ENCODE data around the gene CLDN9.

Gene CLDN9

DNA sequence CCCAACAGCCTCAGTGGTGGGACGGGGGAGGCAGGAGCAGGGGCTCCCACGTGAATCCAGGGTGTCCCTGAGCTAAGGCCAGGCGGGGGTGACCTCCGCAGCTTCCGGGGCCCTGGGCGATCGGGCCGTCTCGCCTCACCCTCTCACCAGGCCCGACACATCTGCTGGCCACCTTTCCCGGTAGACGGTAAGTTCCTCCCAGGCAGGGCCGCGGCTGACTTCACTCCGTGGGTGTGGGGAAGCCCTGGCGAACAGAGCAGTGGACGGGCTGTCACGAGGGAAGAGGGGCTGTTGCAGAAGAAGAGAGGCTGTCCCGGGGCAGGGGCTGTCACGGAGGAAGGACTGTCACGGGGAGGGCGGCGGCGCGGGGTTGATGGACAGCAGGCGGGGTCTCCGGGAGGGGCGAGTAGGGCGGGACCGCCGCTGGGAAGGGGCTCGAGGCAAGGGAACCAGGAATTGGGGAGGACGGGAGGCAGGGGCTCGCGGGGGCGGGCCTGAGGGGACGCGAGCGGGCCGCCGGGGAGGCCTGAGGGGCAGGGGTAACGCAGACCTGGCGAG is 33.0 kb upstream of the CLDN9 start:
- peak overlapping the region; percentile 12; the same call in 1 of the 2 replicates for H3K27ac ChIP-seq (ENCODE audit: low read length)
- H2AFZ ChIP-seq (ENCODE audit: low read length), result peak overlapping the region; percentile 57
- peaks cover 7% of the 10 kb centered on the region; the same call in 1 of the 2 replicates for H3F3A ChIP-seq (ENCODE audit: insufficient read depth, low read length)
- no peaks in the 10 kb centered on the region for H4K20me1 ChIP-seq (ENCODE audit: insufficient read depth, low read length)
- no peaks in the 10 kb centered on the region for H3K9me2 ChIP-seq (replicated peaks; ENCODE audit: insufficient read depth, low read length)
- H3K4me2 ChIP-seq (ENCODE audit: low read depth, low read length), result peak overlapping the region; percentile 69
- peak overlapping the region; percentile 96 for H3K9ac ChIP-seq (ENCODE audit: low read length)
- no peaks in the 10 kb centered on the region for H3K36me3 ChIP-seq (replicated peaks; ENCODE audit: insufficient read depth, low read length)
- H3K79me2 ChIP-seq (ENCODE audit: low read length), result peaks cover 27% of the 10 kb centered on the region
- no peak for DNase-seq
- H3K4me1 ChIP-seq (ENCODE audit: low read length), result peaks cover 5% of the 10 kb centered on the region; the same call in 1 of the 2 replicates
- peaks cover 9% of the 10 kb centered on the region for H3K27me3 ChIP-seq (replicated peaks; ENCODE audit: insufficient read depth, low read length)
- no peaks in the 10 kb centered on the region for H3K9me3 ChIP-seq (replicated peaks; ENCODE audit: insufficient read depth, low read length)
- TF ChIP-seq EZH2 (optimal IDR thresholded peaks at IDR 0.05; ENCODE audit: low read depth, low read length) (no peak), EZH2phosphoT487 (IDR thresholded peaks at IDR 0.05; ENCODE audit: low read length) (no peak)
- TF ChIP-seq, protein P1, sequence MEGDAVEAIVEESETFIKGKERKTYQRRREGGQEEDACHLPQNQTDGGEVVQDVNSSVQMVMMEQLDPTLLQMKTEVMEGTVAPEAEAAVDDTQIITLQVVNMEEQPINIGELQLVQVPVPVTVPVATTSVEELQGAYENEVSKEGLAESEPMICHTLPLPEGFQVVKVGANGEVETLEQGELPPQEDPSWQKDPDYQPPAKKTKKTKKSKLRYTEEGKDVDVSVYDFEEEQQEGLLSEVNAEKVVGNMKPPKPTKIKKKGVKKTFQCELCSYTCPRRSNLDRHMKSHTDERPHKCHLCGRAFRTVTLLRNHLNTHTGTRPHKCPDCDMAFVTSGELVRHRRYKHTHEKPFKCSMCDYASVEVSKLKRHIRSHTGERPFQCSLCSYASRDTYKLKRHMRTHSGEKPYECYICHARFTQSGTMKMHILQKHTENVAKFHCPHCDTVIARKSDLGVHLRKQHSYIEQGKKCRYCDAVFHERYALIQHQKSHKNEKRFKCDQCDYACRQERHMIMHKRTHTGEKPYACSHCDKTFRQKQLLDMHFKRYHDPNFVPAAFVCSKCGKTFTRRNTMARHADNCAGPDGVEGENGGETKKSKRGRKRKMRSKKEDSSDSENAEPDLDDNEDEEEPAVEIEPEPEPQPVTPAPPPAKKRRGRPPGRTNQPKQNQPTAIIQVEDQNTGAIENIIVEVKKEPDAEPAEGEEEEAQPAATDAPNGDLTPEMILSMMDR (IDR thresholded peaks at IDR 0.05; ENCODE audit: low read length), result no peak
- H3K4me3 ChIP-seq (ENCODE audit: low read length), result peak overlapping the region; percentile 90

DNA sequence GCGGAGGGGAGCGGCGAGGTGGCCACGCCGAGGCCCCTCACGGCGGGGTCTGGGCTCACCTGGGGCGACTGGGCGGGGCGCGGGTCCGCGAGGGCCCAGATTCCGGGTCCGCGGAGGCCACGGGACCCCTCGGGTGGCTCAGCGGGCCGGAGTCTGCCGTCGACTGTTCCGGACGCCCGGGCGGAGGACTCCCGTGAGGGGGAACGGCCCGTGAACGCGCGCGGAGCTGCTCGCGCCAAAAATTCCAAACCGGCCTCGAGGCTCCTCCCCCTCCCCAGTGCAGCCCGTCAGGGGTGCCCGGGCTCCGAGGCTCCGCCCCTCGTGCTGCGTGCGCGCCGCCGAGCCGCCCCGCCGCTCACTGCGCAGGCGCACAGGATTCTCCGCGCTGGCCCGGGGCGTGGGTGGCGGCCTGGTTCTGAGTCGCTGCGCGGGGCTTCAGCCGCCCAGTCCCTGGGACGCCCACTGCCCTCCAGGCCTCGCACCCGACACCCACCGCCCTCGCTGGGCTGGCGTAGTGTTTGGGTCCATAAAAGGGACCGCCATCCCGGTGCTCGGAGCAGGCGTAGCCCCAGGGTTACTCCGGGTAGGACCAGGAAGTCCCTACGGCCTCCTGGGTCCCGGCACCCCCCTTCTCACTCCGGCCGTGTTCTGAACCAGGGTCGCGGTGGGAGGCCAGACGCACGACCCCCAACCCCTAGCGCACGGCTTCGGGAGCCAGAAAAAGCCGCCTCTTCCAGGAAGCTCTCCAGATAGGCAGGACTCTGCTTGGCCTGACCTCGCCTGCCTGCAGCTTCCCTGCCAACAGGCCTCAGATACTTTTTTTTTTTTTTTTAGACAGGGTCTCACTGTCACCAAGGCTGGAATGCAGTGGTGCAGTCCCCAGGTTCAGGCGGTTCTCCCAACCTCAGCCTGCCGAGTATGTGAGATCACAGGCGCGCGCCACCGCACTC is 32.2 kb upstream of the CLDN9 start, which contains the start of gene PKMYT1:
TSS of gene PKMYT1 (minus strand) at position 220 of the 950 bp plus-strand sequence. CDS start 789 bp downstream, outside the sequence.
- no peaks in the 10 kb centered on the region for H3K9me3 ChIP-seq (replicated peaks; ENCODE audit: insufficient read depth, low read length)
- no peaks in the 10 kb centered on the region for H4K20me1 ChIP-seq (ENCODE audit: insufficient read depth, low read length)
- peak within 1 kb of the TSS; percentile 96 for H3K4me2 ChIP-seq (ENCODE audit: low read depth, low read length)
- peaks cover 7% of the 10 kb centered on the region; the same call in 1 of the 2 replicates for H3F3A ChIP-seq (ENCODE audit: insufficient read depth, low read length)
- peak within 1 kb of the TSS; percentile 76 for H2AFZ ChIP-seq (ENCODE audit: low read length)
- peaks cover 16% of the 10 kb centered on the region for H3K27me3 ChIP-seq (replicated peaks; ENCODE audit: insufficient read depth, low read length)
- peak within 1 kb of the TSS; percentile 12; the same call in 1 of the 2 replicates for H3K27ac ChIP-seq (ENCODE audit: low read length)
- H3K79me2 ChIP-seq (ENCODE audit: low read length), result peaks cover 27% of the 10 kb centered on the region
- no peaks in the 10 kb centered on the region for H3K9me2 ChIP-seq (replicated peaks; ENCODE audit: insufficient read depth, low read length)
- peak within 1 kb of the TSS; percentile 96 for H3K9ac ChIP-seq (ENCODE audit: low read length)
- peak; percentile 92 for DNase-seq
- TF ChIP-seq EZH2phosphoT487 (IDR thresholded peaks at IDR 0.05; ENCODE audit: low read length), result no peak
- no peak for TF ChIP-seq EZH2 (optimal IDR thresholded peaks at IDR 0.05; ENCODE audit: low read depth, low read length)
- TF ChIP-seq, protein P1 (IDR thresholded peaks at IDR 0.05; ENCODE audit: low read length), result no peak
- H3K4me3 ChIP-seq (ENCODE audit: low read length), result peak within 1 kb of the TSS; percentile 90
- H3K36me3 ChIP-seq (replicated peaks; ENCODE audit: insufficient read depth, low read length), result no peaks in the 10 kb centered on the region
- peaks cover 5% of the 10 kb centered on the region; the same call in 1 of the 2 replicates for H3K4me1 ChIP-seq (ENCODE audit: low read length)

DNA sequence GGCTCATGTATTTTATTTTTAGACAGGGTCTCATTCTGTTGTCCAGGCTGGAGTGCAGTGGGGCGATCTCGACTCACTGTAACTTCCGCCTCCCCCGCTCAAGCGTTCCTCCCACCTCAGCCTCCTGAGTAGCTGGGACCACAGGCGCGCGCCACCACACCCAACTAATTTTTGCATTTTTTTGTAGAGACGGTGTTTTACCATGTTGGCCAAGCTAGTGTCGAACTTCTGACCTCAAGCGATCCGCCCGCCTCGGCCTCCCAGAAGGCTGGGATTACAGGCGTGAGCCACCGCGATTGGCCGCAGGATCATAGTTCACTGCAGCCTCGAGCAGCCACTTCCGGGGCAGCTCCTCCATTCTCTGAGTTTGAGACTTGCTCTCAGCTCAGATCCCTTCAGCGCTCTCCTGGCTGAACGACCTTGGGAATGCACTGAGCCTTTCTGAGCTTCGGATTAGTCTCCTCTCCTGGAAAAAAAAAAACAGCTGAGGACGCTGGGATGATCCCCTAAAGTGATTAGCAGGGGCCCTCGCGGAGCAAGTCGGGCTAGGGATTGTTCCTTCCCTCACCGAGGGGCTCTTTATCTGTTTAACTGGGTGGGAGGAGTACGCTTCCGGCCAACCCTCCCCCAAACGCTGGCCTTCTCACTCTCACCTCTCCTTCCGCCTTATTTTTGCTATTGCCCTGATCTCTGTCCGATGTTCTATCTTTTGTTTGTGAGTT is 31.4 kb upstream of the CLDN9 start:
- Histone ChIP-seq H3K4me1 (ENCODE audit: low read length) (peaks cover 5% of the 10 kb centered on the region; the same call in 1 of the 2 replicates), H3K4me3 (ENCODE audit: low read length) (peak overlapping the region; percentile 90), H3K27ac (ENCODE audit: low read length) (no peak overlapping the region), H3K4me2 (ENCODE audit: low read depth, low read length) (peak overlapping the region; percentile 96; the same call in 1 of the 2 replicates), H3K9me3 (replicated peaks; ENCODE audit: insufficient read depth, low read length) (no peaks in the 10 kb centered on the region), H3K36me3 (replicated peaks; ENCODE audit: insufficient read depth, low read length) (no peaks in the 10 kb centered on the region), H3K9me2 (replicated peaks; ENCODE audit: insufficient read depth, low read length) (no peaks in the 10 kb centered on the region), H2AFZ (ENCODE audit: low read length) (peak overlapping the region; percentile 76), H3F3A (ENCODE audit: insufficient read depth, low read length) (0 out of 2 replicates have a peak, but pooled peaks cover 2% of the 10 kb centered on the region), H3K9ac (ENCODE audit: low read length) (peak overlapping the region; percentile 96; the same call in 1 of the 2 replicates), H3K27me3 (replicated peaks; ENCODE audit: insufficient read depth, low read length) (peaks cover 25% of the 10 kb centered on the region), H3K79me2 (ENCODE audit: low read length) (peaks cover 27% of the 10 kb centered on the region), H4K20me1 (ENCODE audit: insufficient read depth, low read length) (no peaks in the 10 kb centered on the region)
- TF ChIP-seq EZH2phosphoT487 (IDR thresholded peaks at IDR 0.05; ENCODE audit: low read length) (no peak), EZH2 (optimal IDR thresholded peaks at IDR 0.05; ENCODE audit: low read depth, low read length) (no peak)
- TF ChIP-seq, protein P1 (IDR thresholded peaks at IDR 0.05; ENCODE audit: low read length), result no peak
- DNase-seq, result no peak

All from MM.1S (cell line).